ENCODE results near the gene PTPRD.

The PTPRD gene

GRCh38 chr9:8845376-8845775, 1767.4 kb downstream of the PTPRD start:
- no peak for DNase-seq

DNA sequence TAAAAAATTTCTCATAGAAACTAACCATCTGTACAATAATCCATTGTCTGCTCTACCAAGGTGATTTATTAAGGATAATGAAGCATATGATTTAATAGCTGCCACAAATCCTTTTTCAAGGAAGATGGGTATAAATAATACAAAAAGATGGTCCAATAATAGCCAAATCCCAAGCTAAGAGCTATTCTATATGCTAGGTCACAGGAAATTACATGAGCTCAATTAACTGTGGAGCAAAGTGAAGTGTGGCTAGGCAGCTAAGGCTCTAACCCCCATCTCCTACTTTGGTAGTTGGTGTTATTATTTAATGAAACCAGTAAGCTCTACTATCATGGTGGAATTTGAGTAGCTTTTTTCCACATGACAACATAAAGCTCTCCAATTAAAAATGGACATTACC, 1768.3 kb downstream of the PTPRD start:
- no peak for DNase-seq

DNA sequence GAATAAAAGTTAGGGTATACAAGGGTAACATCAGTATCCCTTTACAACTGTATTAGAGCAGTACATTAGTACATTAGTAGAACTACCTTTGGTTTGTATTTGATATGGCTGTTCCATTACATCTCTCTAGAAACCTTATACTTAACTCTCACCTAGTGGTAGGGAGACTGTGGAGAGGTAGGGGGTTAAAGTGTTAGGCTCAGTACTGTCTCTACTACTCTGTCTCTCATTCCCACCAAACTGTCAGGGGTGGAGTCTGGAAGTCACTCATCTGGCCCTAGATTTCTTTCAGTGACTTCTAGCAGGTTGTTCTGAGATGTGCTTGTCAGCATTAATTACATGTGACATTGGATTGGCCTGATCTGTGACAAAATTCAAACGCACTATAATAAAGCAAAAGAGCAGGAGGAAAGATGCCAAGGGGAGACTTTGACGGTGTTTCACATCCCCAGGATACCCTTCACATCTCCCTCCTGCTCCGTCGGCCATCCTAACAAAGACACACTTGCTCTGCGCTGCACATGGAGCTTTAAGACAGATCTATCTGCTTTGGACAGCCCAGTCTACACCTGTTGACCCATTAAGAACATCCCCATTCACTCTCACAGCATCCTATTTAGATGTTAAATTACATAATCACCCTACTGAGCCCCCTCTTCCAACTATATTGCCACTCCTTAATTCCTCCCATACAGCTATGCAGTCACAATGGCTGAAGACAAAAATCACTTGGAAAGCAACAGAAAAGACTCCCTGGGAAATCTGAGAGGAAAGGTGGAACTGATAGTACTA, 1770.2 kb downstream of the PTPRD start:
- DNase-seq = no peak

GRCh38 chr9:8838136-8838535, 1774.7 kb downstream of the PTPRD start:
- no peak for DNase-seq

GRCh38 chr9:8835291-8835690, 1777.5 kb downstream of the PTPRD start:
- no peak for DNase-seq

- no peak for DNase-seq
Measured at GRCh38 chr9:8832955-8833354, 1779.8 kb downstream of the PTPRD start.

GRCh38 chr9:8832386-8832785, 1780.4 kb downstream of the PTPRD start:
- no peak for DNase-seq

DNA sequence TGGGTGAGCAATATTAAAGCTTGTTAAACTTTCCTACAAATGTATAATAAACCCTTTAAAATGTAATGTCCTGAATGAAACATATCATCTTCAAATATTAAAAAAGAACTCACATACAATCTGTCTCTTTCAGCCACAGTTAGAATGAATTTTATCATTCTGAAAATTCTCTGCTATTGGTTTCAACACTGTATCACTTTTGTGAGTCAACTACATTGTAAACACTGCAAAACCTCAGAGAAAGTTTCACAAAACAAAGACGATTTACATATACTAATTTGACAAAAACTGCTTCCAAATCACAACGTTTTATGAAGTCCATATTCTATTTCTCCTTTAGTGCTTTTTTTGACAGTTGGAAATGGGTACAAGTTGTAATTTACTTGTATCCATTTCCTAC, 1781.2 kb downstream of the PTPRD start:
- no peak for DNase-seq

- DNase-seq = no peak
Measured at GRCh38 chr9:8826281-8826680, 1786.5 kb downstream of the PTPRD start.

DNA sequence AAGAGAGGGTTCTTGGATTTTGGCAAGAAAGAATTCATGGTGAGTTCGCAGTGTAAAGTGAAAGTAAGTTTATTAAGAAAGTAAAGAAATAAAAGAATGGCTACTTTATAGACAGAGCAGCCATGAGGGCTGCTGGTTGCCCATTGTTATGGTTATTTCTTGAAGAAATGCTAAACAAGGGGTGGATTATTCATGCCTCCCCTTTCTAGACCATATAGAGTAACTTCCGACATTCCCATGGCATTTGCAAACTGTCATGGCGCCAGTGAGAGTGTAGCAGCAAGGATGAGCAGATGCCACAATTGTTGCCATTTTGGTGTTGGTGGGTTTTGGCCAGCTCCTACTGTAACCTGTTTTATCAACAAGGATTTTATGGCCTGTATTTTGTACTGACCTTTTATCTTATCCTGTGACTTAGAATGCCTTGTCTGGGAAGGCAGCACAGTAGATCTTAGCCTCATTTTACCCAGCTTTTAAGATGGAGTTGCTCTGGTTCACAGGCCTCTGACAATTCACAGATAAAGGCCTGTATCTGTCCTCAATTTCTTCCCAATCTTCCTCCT, 1787.1 kb downstream of the PTPRD start:
- no peak for DNase-seq

GRCh38 chr9:8823131-8823895, 1789.5 kb downstream of the PTPRD start:
- DNase-seq = no peak

- no peak for DNase-seq
Measured at GRCh38 chr9:8822667-8823025, 1790.2 kb downstream of the PTPRD start.

DNA sequence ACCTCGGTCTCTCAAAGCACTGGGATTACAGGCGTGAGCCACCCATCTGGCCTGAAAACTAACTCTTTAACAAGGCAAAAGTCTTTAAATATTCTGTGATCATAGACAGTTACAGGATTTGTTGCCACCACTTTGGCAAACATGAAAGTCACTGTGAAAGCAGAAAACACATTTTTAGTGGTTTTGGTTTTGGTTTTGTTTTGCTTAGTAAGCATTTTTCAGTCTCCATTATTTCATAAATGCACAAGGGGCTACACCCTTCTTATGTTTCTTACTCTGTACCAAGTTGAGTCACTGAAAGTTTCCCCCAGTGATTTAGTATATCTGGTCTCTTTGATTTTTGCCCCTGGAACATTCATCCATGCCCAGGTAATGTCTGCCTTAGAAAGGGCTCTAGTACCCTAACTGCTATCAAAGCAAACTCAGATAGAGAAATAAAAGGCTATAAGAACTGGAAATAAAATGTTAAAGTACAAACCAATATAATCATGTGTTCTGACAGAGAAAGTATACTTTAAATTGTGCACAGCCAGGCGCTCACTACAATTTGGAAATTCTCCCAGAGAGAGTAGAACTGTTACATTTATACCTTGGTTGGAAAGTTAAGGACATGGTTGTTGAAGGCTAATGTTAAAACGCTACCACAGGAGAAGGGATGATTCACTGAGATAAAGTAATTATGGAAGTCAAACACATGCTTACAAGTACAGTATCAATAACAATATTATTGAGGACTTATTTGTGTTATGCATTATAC, 1790.7 kb downstream of the PTPRD start:
- DNase-seq = no peak

- no peak for DNase-seq
Measured at GRCh38 chr9:8817335-8817734, 1795.5 kb downstream of the PTPRD start.

GRCh38 chr9:8816361-8816760, 1796.4 kb downstream of the PTPRD start:
- DNase-seq = no peak

GRCh38 chr9:8815931-8816330, 1796.9 kb downstream of the PTPRD start:
- no peak for DNase-seq

GRCh38 chr9:8815219-8815618, 1797.6 kb downstream of the PTPRD start:
- DNase-seq = no peak

- no peak for DNase-seq
Measured at GRCh38 chr9:8812888-8813287, 1799.9 kb downstream of the PTPRD start.

DNA sequence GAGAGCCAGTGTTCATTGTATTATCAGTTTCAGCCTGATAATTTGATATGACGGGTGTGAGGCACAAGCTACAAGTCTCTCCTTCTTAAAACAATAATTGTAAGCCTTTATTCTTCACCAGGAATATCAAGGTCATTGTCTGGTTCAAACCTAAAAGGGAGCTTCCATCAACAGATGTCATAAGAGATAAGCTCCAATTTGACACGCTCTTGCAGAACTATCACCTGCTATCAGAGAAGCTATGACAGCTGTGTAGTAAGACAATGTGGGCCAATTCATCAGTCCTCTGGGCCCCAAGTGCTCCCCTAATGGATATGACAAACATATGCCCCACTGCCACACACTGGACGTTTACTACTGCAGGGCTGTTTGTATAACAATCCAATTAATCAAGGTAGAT, 1803.1 kb downstream of the PTPRD start:
- no peak for DNase-seq

DNA sequence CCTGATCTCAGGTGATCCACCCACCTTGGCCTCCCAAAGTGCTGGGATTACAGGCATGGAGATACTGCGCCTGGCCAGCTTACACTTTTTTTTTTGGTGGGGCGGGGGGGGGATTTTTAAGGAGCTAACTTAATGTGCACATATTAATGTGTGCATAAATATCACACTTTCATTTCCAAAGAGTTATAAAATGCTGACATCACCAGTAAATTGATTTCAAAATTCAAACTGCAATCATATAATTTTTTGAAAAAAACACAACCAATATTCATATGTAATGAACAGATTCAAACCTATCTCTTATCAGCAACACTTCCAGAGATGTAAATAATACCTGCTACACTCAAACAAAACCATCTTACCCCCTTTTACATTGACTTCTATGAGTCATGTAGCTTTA, 1806.7 kb downstream of the PTPRD start:
- no peak for DNase-seq

DNA sequence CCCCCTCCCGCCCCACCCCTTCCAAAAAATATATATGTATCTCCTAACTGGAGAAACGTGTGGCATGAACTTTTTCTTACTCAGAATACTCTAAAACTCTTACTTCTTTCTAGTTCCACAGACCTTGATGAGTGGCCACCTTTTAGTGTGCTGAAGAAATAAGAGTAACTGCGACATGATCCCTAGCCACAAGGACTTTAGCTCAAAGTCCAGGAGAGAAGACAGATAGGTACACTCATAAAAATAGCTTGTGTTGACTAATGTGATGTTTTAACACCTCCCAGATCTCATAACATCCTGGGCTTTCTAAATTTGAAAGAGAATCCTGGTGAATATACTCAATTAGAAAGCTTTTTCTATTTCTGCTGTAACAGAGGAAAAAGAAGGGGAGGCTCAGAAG, 1808.2 kb downstream of the PTPRD start:
- no peak for DNase-seq

- no peak for DNase-seq
Measured at GRCh38 chr9:8802242-8802641, 1810.6 kb downstream of the PTPRD start.

- DNase-seq = no peak
Measured at GRCh38 chr9:8800196-8800595, 1812.6 kb downstream of the PTPRD start.

DNA sequence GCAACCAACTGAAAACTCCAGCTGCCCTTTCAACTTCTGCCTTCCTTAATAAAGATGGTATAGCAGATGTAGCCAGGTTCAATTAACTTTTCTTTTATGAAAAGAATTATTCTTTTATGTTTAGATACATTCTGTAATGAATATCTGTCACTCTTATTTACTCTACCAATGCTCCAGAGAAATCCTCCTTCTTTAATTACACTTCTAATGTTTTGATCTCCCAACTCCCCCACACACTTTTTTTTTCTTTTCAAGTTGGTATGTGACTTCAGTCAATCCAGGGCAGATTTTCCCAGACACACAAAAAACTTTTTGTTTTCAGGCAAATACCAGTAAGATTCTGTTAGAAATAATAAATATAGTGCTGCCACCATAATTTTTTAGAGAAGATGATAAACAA, 1813.2 kb downstream of the PTPRD start:
- no peak for DNase-seq

Measured in EL (cell line).